ENCODE results near the gene PKD1. TPM values are rescaled to one million over a fixed set of nuclear protein-coding genes. Genes with fewer than 3 reads are reported as not detected.

The PKD1 gene
- total RNA-seq, 1 donor, result 180 TPM

DNA sequence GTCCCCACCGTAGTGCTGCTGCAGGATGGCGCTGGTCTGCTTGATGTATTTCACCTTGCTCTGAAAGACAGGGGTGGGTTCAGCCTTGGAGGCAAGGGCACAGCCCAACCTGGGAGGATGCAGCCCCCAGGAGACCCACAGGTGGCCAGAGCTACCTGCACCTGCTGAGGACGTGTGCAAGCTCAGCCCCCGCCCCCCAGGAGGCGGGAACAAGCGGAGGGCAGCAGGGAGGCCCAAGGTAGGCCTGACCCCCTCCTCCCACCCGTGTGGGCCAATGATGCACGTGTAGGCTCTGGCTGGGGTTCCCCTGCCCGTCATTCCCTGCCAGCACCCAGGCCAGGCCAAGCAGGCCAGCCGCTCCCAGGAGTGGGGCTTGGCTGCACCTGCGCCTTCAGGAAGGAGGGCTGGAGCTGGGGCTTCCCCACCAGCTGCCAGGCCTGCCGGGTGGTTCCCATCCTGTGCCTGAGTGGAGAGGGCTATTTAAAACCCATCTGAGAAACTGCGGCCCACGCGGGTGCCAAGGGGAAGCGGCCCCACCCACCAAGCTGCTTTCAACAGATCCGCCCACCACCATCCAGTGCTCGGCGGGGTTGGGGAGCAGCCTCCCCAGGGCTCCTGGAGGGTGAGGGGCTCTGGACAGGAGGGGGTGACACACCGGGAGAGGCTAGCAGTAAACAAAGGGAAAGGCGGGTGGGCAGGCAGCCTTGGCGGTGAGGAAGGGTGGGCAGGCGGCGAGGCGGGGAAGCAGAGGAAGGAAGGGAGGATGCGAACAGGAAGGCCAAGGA is 91.8 kb downstream of the PKD1 start:
- TF ChIP-seq, protein P1, sequence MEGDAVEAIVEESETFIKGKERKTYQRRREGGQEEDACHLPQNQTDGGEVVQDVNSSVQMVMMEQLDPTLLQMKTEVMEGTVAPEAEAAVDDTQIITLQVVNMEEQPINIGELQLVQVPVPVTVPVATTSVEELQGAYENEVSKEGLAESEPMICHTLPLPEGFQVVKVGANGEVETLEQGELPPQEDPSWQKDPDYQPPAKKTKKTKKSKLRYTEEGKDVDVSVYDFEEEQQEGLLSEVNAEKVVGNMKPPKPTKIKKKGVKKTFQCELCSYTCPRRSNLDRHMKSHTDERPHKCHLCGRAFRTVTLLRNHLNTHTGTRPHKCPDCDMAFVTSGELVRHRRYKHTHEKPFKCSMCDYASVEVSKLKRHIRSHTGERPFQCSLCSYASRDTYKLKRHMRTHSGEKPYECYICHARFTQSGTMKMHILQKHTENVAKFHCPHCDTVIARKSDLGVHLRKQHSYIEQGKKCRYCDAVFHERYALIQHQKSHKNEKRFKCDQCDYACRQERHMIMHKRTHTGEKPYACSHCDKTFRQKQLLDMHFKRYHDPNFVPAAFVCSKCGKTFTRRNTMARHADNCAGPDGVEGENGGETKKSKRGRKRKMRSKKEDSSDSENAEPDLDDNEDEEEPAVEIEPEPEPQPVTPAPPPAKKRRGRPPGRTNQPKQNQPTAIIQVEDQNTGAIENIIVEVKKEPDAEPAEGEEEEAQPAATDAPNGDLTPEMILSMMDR (IDR thresholded peaks at IDR 0.05; ENCODE audit: extremely low read depth, low read depth, low read length), result no peak
- Histone ChIP-seq H3K27me3 (ENCODE audit: insufficient read depth, low read length) (no peaks in the 10 kb centered on the region), H3K36me3 (ENCODE audit: insufficient read depth, low read length) (no peaks in the 10 kb centered on the region), H3K9me3 (ENCODE audit: low read depth, low read length) (no peaks in the 10 kb centered on the region), H3K4me3 (ENCODE audit: insufficient read depth, low read length) (no peak overlapping the region), H2AFZ (ENCODE audit: low read length) (no peak overlapping the region), H3K27ac (ENCODE audit: low read depth, low read length) (no peak overlapping the region), H3K4me2 (ENCODE audit: insufficient read depth, low read length) (no peak overlapping the region), H3K79me2 (ENCODE audit: insufficient read depth, low read length) (peaks cover 15% of the 10 kb centered on the region), H3K4me1 (ENCODE audit: insufficient read depth, low read length) (peaks cover 27% of the 10 kb centered on the region), H4K20me1 (ENCODE audit: insufficient read depth, low read length) (no peaks in the 10 kb centered on the region)
- DNase-seq (ENCODE audit: insufficient read length, low spot score, missing footprints), result no peak

DNA sequence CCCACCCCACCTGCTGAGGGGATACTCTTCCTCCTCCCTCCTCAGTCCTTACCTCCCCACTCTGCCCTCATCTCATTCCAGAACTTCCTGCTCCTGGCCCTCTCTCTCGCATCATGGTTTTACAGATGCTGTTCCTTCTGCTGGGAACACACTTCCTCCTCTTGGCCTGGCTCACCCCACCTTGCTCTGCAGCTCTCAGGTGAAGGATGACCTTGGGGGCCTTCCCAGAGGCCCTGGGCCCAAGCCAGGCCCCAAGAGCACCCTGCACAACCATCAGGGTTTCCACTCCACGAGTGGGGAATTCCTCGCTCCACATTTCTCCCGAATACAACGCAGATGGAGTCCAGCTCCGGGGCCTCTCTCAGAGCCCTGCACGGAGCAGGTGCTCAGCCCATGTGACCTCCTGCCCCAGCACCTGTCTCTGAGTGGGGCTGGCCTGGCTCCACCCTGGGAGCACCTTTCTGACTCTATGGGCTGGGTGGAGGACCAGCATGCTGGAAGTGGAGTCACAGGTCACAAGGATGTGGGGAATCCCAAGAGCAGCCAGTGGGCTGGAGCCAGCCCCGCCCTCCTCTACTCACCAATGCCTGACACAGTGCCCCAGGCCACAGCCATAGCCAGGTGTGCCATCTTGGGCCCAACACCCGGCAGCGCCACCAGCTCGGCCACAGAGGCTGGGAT is 92.6 kb downstream of the PKD1 start:
- DNase-seq (ENCODE audit: insufficient read length, low spot score, missing footprints), result no peak
- H2AFZ ChIP-seq (ENCODE audit: low read length), result no peak overlapping the region
- H3K36me3 ChIP-seq (ENCODE audit: insufficient read depth, low read length), result no peaks in the 10 kb centered on the region
- TF ChIP-seq, protein P1 (IDR thresholded peaks at IDR 0.05; ENCODE audit: extremely low read depth, low read depth, low read length), result no peak
- H3K4me2 ChIP-seq (ENCODE audit: insufficient read depth, low read length), result no peak overlapping the region
- H4K20me1 ChIP-seq (ENCODE audit: insufficient read depth, low read length), result no peaks in the 10 kb centered on the region
- no peak overlapping the region for H3K27ac ChIP-seq (ENCODE audit: low read depth, low read length)
- no peak overlapping the region for H3K4me3 ChIP-seq (ENCODE audit: insufficient read depth, low read length)
- H3K27me3 ChIP-seq (ENCODE audit: insufficient read depth, low read length), result no peaks in the 10 kb centered on the region
- H3K9me3 ChIP-seq (ENCODE audit: low read depth, low read length), result no peaks in the 10 kb centered on the region
- peaks cover 24% of the 10 kb centered on the region for H3K4me1 ChIP-seq (ENCODE audit: insufficient read depth, low read length)
- H3K79me2 ChIP-seq (ENCODE audit: insufficient read depth, low read length), result peaks cover 8% of the 10 kb centered on the region

DNA sequence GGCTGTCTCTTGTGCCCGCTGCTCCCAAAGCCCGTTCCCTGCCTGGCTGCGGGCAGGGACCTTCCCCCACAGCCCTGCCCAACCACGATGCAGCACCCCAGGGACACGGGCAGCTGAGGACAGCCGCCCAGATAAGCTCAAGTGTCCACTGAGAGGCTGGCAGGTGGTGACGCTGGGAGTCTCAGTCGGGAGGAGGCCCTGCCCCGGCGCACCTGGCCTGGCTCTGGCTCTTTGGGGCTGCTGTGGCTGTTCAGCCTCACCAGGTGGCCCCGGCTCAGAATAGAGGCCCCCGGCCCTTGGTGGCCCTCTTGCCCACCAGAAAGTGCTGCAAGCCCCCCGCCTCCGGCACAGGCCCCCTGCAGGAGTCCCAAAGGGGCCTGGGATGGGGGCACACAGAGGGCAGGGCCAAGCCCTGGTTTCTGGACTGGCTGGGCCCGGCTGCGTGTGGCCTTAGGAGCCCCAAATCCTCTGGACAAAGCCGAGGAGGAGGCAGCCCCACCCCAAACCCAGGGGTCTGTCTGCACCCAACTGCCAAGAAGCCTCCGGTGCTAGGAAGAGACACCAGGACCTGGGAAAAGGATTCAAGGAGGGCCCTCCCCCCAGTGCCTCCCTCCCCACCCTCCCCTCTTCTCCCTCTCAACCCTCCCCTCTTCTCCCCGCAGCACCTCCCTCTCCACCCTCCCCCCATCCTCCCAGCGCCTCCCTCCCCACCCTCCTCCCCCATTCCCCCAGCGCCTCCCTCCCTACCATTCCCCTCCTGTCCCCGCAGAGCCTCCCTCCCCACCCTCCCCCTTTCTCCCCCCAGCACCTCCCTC is 93.3 kb downstream of the PKD1 start:
- Histone ChIP-seq H3K4me1 (ENCODE audit: insufficient read depth, low read length) (peaks cover 24% of the 10 kb centered on the region), H3K9me3 (ENCODE audit: low read depth, low read length) (no peaks in the 10 kb centered on the region), H3K4me2 (ENCODE audit: insufficient read depth, low read length) (no peak overlapping the region), H3K27me3 (ENCODE audit: insufficient read depth, low read length) (no peaks in the 10 kb centered on the region), H3K79me2 (ENCODE audit: insufficient read depth, low read length) (peaks cover 4% of the 10 kb centered on the region), H2AFZ (ENCODE audit: low read length) (no peak overlapping the region), H3K27ac (ENCODE audit: low read depth, low read length) (no peak overlapping the region), H3K36me3 (ENCODE audit: insufficient read depth, low read length) (peaks cover 7% of the 10 kb centered on the region), H4K20me1 (ENCODE audit: insufficient read depth, low read length) (no peaks in the 10 kb centered on the region), H3K4me3 (ENCODE audit: insufficient read depth, low read length) (no peak overlapping the region)
- TF ChIP-seq, protein P1 (IDR thresholded peaks at IDR 0.05; ENCODE audit: extremely low read depth, low read depth, low read length), result no peak
- DNase-seq (ENCODE audit: insufficient read length, low spot score, missing footprints), result no peak
